GM12874 (cell line): ENCODE measurements around the gene MME.

Experiments used
- TF ChIP-seq, protein P1 (sequence below): IDR thresholded peaks from 2 replicates; pipeline ENCODE4 v1.5.1; 2011; ENCODE audit warnings: low read depth, mild to moderate bottlenecking, control low read depth, low read length, moderate library complexity; ENCODE audit not compliant: insufficient read depth

Gene MME

DNA sequence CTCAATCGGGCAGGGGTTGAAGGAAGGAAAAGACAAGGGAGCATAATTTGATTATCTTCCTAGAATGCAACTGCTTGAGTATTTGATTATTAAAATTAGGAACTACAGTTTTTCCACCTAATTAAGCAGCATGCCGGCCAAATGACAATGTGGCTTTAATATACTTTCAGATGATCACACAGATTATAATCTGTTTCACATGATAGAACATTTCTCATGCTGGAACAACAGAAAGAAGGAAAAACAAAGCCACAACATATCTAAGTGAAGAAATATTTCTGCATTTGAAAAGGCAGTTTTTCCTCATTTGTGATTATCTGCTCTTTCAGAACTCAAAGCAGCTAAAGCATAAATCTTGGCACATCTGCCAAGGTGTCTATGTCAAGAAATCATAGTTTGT lies 130.6 kb downstream of the MME start:
- TF ChIP-seq, protein P1, sequence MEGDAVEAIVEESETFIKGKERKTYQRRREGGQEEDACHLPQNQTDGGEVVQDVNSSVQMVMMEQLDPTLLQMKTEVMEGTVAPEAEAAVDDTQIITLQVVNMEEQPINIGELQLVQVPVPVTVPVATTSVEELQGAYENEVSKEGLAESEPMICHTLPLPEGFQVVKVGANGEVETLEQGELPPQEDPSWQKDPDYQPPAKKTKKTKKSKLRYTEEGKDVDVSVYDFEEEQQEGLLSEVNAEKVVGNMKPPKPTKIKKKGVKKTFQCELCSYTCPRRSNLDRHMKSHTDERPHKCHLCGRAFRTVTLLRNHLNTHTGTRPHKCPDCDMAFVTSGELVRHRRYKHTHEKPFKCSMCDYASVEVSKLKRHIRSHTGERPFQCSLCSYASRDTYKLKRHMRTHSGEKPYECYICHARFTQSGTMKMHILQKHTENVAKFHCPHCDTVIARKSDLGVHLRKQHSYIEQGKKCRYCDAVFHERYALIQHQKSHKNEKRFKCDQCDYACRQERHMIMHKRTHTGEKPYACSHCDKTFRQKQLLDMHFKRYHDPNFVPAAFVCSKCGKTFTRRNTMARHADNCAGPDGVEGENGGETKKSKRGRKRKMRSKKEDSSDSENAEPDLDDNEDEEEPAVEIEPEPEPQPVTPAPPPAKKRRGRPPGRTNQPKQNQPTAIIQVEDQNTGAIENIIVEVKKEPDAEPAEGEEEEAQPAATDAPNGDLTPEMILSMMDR = no peak

DNA sequence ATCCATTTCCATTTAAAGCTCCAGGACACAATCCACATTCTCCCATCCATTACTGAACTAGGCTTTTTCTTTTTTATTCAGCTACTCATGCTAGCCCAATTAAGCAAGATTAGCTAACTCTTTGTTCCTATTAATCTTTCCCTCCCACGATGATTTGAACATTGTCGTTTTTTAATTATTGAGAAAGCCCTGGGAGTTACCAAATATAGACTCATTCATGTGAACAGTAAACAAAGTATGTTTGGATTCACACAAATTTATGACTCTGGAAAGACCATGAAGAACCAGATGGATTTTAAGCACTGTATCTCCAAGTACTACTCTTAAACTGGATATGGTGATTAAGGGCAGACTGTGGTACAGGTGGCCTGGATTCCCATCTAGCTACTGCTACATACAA lies 131.1 kb downstream of the MME start:
- TF ChIP-seq, protein P1 = no peak

DNA sequence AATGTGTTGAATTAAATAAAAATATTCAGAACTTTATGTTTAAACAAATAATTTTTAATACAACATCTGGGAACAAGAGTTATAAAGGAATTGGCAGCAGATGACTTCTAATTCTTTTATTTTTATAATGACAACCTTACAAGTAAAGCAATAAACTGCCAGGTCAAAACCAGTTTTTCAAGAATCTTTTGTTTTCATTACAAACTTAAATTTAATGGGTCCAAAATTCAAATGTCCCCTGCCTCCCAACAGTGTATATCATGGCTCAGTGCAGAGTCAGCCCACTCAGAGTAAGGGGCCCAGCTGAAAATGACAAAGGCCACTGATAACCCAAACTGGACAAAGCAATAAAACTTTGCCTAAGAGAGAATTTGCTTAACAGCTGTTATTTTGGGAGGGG lies 131.8 kb downstream of the MME start:
- TF ChIP-seq, protein P1 = no peak

DNA sequence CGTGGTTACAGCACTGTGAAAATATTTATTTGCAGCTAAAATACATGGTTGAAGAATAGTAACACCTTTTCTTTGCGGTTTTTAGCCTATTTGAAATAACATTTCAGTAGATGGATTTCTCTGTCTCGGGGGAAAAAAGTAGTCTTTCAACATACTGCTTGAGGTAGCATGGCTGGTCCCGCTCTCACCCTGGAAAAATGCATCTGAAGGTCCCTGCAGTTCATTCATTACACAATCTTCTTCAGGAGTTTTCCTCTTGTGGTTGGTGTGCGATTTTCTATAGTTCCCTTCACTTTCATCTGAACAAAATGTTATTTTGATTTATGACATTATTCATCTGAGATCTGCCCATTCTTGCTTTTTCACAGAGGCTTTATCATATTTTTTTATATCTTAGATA lies 137.5 kb downstream of the MME start:
- TF ChIP-seq, protein P1 = no peak

DNA sequence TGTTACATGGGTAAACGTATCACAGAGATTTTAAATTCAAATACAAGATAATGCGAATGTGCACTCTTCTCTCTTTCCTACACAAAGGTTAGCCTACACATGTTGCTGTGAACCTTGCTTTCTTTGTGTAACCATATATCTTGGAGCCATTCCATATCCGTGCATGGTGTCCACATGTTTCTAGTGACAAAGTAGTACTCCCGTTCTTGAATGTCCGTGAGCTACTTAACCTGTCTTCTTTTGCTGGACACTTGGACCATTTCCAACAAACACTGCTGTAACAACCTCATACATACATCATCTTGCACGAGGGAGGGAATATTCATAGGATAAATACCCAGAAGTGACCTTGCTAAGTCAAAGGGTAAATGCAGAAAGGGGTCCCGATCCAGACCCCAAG lies 138.3 kb downstream of the MME start:
- TF ChIP-seq, protein P1 = no peak

DNA sequence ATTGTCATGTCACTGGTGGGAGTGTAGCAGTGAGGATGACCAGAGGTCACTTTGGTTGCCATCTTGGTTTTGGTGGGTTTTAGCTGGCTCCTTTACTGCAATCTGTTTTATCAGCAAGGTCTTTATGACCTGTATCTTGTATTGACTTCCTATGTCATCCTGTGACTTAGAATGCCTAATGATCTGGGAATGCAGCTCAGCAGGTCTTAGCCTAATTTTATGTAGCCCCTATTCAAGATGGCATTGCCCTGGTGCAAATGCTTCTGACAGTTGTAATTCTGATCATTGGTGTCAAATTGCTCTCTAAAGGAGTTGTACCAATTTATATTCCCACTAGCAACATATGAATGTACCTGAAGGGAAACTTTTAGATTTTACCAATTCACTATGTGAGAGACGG lies 139.0 kb downstream of the MME start:
- TF ChIP-seq, protein P1 = no peak

DNA sequence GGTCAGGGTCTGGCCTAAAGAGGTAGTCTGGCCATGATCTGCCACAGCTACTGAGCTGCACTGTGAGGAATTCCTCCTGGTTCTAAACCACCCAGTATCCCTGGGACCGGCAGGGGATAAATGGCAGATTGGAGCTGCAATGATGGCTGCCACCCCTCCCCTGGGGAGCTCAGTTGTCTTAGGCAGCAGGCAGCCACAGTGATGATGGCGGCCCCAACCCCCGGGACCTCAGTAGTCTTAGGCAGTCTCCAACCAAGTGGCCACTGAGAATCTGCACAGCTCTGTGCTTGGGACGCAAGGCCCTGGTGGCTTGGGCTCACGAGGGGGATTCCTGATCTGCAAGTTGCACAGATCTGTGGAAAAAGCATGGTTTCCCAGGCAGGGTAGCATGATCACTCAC lies 145.3 kb downstream of the MME start:
- TF ChIP-seq, protein P1 = no peak

DNA sequence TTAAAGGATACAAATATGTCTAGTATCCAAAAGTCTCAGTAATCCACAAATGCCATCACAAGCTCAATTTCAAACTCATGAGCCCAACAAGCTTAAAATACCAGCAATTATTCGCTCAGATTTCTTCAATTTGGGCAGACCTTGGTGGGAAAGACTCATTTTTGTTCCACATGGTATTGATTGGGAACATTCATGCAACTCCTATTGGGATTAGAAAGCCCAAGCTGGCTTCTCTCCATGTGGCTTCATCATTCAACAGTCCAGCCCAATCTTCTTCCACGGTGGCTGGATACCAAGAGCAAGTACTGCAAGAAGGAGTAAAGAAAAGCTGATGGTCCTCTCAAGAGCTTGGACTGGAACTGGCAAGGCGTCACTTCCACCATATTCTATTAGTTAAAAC lies 147.0 kb downstream of the MME start:
- TF ChIP-seq, protein P1 = no peak
